SHP77 treated with DMSO at 0.1 percent for 48 hours (cell line): ENCODE results near the gene GREM1.
A peak's percentile ranks its signal among the peaks of the same experiment; 100 is the strongest.

Experiments
- DNase-seq: peaks from one replicate; lab custom pipeline; 2025; lab: John Stamatoyannopoulos, UW

Gene GREM1

DNA sequence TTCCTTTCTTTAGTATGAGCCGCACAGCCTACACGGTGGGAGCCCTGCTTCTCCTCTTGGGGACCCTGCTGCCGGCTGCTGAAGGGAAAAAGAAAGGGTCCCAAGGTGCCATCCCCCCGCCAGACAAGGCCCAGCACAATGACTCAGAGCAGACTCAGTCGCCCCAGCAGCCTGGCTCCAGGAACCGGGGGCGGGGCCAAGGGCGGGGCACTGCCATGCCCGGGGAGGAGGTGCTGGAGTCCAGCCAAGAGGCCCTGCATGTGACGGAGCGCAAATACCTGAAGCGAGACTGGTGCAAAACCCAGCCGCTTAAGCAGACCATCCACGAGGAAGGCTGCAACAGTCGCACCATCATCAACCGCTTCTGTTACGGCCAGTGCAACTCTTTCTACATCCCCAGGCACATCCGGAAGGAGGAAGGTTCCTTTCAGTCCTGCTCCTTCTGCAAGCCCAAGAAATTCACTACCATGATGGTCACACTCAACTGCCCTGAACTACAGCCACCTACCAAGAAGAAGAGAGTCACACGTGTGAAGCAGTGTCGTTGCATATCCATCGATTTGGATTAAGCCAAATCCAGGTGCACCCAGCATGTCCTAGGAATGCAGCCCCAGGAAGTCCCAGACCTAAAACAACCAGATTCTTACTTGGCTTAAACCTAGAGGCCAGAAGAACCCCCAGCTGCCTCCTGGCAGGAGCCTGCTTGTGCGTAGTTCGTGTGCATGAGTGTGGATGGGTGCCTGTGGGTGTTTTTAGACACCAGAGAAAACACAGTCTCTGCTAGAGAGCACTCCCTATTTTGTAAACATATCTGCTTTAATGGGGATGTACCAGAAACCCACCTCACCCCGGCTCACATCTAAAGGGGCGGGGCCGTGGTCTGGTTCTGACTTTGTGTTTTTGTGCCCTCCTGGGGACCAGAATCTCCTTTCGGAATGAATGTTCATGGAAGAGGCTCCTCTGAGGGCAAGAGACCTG is 13.2 kb downstream of the GREM1 start:
- peak; percentile 64 for DNase-seq

DNA sequence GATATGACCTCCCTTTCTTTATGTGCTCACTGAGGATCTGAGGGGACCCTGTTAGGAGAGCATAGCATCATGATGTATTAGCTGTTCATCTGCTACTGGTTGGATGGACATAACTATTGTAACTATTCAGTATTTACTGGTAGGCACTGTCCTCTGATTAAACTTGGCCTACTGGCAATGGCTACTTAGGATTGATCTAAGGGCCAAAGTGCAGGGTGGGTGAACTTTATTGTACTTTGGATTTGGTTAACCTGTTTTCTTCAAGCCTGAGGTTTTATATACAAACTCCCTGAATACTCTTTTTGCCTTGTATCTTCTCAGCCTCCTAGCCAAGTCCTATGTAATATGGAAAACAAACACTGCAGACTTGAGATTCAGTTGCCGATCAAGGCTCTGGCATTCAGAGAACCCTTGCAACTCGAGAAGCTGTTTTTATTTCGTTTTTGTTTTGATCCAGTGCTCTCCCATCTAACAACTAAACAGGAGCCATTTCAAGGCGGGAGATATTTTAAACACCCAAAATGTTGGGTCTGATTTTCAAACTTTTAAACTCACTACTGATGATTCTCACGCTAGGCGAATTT is 14.9 kb downstream of the GREM1 start:
- DNase-seq: no peak

DNA sequence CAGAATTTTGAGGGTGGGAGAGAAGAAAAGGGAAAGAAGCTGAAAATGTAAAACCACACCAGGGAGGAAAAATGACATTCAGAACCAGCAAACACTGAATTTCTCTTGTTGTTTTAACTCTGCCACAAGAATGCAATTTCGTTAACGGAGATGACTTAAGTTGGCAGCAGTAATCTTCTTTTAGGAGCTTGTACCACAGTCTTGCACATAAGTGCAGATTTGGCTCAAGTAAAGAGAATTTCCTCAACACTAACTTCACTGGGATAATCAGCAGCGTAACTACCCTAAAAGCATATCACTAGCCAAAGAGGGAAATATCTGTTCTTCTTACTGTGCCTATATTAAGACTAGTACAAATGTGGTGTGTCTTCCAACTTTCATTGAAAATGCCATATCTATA is 15.5 kb downstream of the GREM1 start:
- DNase-seq: no peak

DNA sequence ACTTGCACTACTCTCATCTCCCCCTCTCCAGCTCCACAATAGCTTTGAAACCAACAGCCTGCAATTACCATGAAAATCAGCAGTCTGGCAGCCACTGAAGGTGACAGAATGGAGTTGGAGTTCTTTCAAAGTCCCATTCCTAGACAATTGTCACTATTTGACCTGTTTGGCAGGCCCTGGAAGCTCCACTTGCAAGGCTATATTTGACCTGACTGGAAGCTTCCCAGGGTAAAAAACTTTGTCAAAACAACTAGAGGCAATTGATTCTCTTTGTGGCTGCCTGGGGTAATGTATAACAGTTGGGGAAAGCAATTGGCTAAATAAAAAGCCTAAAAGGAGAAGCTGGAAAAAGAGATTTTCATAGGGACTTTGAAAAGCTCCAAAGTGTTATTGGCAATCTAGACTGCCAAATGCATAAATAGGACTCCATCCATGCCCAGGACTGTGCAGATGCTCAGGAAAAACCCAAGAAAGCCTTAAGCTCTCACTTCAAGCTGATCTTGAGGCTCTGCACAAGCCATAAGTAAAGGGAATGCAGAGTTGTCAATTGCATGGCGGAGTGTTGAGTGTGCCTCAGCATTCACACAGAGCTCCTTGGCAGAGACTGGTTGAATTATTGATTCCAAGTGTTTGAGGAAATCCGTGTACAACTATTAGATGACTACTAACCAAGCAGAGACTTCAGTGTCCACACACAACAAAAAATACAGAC is 18.3 kb downstream of the GREM1 start:
- DNase-seq: no peak

DNA sequence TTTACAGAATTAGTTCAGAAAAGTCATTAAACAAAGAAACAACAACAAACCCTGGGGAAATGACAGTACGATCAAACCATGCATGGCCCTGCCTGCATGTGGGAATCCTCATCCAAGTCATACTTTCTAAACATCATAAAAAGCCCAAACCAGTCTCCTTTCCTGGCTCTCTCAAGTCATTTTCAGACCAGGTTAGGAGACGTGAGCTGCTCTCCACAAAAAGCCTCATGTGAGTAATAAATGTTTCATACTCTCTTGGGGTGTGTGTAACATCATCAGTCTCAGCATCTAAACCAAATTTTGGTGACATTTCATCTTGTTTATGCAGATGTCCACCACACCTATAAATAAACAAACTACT is 18.9 kb downstream of the GREM1 start:
- no peak for DNase-seq

DNA sequence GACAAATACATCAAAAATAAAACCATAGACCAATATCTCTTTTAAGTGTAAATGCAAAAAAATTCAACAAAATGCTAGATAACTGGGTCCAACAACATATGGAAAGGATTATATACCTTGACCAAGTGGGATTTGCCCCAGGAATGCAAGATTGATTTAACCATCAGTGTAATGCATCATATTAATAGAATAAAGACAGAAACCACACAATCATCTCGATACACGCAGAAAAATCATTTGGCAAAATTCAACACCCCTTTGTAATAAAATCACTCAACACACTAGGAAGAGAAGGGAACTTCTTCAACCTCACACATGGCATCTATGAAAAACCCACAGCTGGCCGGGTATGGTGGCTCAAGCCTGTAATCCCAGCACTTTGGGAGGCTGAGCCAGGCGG is 19.5 kb downstream of the GREM1 start:
- DNase-seq: no peak

DNA sequence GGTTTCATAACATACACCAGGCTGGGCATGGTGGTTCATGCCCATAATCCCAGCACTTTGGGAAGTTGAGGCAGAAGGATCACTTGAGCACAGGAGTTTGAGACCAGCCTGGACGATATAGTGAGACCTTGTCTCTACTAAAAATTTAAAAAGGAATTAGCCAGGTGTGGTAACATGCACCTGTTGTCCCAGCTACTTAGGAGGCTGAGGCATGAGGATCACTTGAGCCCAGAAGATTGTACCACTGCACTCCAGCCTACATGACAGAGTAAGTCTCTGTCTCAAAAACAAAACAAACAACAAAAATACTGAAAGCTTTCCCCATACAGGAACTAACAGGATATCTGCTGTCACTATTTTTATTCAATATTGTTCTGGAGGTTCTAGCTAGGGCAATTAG is 20.9 kb downstream of the GREM1 start:
- no peak for DNase-seq

DNA sequence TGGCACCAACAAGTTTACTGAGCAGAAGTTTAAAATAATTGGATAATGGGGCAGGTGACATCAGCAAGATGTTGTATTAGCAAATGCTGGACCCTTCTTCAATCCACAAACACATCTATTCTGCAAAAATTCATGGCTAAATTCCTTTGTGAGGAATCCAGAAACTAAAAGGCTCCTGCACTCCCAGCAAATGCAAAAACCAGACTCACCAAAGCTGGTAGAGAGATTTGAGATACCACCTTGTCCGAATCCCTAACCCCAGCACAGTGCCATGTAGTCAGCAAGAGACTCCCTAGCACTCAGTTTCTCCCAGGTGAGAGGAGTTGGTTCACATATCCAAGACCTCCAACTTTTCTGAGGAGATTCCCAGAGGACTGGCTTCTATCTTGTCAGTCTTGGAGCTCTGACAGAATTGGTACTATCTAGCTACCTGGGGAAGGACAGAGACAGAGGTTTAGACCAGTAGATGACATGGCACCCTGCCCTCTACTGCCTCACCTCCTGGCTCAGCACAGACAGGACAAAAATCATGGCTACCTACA is 21.8 kb downstream of the GREM1 start:
- DNase-seq: no peak

DNA sequence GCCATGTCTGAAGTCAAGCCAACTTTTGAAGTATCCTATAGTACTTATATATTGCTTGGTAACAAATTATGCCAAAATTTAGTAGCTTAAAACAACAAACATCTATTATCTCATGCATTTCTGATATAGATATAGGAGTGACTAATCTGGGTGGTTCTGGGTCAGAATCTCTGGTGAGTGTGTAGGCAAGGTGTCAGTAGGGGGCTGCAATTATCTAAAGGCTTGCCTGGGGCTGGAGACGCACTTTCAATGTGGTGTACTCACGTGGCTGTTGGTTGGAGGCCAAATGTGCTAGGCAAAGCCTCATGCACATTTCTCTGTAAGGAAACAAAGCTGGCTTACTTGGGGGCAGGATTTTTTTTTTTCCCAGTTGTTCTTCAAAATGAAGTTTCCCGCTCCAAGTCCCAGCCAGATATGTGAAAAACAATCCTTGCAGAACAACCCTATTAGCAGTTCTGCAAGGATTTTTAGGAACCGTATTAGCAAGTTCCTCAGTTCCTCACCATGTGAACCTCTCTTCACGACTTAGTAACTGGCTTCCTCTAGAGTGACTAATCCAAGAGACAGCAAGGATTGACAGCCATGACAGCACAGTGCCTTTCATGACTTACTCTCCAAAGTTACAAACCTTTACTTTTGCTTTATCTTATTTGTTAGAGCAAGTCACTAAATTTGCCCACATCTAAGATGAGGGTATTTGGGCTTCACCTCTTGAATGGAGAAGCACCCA is 25.8 kb downstream of the GREM1 start:
- DNase-seq: no peak

DNA sequence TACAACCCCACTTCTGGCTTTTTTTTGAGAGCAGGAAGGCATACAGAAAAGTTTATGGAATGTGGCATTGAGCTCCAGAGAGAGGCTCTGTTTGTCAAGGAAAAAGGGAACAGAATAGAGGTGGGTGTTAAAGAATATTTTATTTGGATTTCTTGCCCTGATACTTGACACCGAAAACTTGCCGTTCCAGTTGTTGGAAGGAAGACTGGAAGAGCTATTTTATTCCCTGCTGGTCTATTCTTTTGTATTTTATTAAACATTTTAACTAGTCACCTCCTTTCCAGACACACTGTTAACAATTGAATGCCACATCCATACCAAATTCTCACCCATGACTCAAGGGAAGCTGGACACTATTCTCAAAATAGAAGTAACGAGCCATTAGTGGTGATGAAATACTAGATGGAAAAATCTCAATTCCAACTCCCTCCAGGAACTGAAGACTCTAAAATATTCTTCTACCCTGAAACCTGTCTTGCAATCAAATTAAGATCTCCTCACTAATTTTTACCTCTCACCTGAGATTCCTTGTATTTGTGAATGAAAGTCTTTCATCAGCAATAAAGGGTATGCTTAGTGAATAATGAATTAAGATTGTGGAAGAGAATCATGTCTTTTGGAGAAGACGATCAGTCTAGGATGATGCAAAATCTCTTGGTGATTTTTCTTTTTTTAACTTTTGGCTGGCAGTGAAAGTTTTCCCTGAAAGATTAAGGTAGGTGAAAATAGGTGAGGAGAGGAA is 28.5 kb downstream of the GREM1 start:
- no peak for DNase-seq

DNA sequence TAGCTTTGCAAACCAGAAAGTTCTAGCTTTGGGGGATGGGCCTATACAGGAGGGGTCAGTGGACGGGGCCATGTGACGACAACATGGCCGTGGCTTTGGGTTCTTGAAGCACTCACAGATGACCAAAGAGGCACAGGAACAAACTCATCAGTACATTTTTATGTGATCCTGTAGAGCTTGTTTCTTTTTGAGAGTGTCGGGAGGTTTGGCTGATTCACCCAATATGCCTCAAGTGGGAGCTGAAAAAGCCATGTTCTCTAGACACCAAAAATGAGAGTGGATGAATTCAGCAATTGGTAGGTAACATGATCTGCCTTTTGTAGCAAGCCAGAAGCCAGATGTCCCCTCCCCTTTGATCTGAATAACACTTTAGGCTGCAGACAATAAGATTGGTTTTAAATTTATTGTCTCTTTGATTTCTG is 30.1 kb downstream of the GREM1 start:
- DNase-seq: no peak

DNA sequence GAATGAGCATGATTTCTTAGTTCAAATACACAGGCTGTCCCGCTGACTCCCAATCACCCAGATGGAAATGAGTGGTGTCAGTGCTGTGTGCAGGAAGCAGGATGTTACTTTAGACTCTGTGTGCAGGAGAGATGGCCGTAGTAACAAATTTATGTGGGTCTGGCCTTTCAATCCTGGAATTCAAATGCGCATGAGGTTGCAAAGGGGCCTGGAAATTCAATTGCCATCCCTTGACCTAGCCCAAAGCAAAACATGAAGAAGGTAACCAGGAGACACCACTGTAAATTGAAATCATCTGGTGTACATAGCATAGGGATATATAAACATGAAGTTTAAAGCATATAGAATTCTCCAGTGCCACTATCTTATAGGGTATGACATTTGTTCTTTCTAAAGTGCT is 33.2 kb downstream of the GREM1 start:
- no peak for DNase-seq

DNA sequence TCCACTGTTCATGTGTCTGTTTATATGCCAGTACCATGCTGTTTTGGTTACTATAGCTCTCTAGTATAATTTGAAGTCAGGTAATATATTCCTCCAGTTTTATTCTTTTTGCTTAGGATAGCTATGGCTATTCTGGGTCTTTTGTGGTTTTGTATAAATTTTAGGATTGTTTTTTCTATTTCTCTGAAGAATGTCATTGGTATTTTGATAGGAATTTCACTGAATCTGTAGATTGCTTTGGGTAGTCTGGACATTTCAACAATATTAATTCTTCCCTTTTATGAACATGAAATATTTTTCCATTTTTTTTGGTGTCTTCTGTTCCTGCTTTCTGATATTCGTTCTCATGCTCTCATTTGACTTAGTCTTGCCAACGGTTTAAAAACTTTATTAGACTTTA is 39.6 kb downstream of the GREM1 start:
- no peak for DNase-seq

DNA sequence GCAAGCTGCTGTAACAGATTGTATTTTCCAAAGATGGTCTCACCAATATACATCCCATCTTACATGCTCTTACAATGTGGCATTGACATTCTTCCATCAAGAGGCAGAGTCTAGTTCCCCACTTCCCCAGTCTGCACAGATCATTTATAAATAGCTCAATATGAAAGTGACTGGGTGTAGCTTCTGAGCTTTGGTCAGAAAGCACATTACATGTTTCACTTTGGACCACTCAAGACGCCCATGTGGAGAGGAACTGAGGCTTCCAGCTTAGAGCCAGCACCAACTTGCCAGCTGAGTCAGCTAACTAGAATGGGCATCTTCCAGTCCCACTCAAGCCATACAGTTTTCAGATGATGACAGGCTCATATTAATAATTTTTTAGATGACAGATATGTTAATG is 45.5 kb downstream of the GREM1 start:
- no peak for DNase-seq

DNA sequence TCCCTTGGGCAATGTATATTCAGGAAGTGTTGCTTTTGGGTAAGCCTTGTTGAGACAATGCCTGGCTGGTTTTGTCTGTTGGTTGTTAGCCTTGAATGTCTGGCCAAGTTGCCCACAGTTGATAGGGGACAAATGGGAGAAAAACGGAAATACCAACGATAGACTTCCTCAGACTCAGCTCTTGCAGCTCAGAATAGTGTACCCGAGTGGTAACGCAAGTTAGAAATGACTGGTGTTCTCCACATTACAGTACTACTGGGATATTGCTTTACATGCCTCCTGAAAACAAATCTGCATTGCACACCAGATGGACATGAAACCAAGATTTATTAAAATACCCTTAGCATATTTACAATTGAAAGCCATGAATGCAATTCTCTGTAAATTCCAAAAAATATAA is 47.4 kb downstream of the GREM1 start:
- no peak for DNase-seq

DNA sequence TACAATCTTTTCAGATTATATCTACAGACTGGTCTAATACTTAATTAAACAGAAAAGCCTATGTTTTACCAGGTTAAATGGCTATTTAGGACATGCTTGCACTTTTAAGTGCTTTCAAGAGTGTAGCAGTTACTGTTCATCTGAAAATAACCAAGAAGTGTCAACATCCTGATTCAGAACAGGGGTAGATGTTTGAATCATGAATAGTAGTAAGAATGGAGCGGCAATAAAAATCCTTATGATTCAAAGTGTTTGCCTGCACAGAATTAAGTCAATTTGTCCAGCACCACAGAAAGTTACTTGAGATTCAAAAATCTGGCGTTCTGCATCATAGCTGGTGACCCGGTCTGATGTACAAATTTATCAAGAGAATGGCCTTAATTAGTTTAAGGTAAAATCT is 48.3 kb downstream of the GREM1 start:
- no peak for DNase-seq

DNA sequence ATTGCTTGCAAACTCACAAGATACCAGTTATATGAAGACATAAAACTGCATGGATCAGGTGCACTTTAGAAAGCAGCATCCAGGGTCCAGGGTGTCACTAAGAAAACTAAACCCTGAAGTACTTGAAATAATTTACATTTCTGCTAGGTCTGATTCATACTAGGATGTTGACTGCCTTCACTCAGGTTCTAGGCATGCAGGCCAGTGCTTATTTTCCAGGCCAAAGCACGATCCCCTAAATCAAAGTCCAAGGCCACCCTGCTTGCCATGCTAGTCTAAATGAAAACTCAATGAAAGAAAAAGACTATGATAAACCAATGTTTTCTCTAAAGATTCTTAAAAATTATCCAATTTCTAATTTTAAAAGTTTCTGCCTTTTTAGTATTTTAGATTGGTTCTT is 49.4 kb downstream of the GREM1 start:
- no peak for DNase-seq

DNA sequence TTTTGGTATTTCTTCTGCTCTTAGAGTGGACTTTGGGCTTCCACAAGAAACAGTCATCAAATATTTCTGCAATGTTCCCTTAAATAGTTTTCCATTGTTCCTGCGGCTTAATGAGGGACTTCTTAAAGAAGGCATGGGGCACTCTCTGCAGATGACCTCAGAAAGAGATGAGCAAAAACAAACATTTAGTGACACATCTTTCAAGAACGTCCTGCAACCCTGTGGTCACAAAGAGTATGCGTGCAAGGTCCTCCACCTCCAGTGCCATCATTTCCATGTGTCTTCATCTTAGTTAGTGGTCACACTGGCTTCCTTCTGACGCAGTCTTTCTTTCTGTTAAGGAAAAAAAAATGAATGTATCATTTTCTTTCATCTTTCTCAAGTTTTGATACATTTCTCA is 56.2 kb downstream of the GREM1 start:
- DNase-seq: no peak

DNA sequence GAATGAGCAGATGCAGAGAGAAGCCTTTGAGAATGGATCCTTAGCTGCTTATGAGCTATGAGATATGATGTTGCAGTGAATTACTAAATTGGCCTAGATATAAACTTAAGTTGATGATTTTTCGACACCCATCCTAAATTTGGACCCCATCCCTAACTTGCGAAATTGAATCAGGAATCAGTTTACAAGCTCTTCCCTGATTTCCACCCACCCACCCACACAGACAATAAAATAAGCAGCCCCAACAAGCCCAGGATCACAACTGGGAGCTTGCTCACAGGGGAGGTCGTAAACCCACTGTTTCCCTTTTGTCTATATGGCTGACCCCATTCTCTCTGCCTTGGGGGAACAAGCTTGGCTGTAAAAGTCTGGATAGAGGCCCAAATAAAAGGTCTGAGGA is 57.3 kb downstream of the GREM1 start:
- DNase-seq: no peak

DNA sequence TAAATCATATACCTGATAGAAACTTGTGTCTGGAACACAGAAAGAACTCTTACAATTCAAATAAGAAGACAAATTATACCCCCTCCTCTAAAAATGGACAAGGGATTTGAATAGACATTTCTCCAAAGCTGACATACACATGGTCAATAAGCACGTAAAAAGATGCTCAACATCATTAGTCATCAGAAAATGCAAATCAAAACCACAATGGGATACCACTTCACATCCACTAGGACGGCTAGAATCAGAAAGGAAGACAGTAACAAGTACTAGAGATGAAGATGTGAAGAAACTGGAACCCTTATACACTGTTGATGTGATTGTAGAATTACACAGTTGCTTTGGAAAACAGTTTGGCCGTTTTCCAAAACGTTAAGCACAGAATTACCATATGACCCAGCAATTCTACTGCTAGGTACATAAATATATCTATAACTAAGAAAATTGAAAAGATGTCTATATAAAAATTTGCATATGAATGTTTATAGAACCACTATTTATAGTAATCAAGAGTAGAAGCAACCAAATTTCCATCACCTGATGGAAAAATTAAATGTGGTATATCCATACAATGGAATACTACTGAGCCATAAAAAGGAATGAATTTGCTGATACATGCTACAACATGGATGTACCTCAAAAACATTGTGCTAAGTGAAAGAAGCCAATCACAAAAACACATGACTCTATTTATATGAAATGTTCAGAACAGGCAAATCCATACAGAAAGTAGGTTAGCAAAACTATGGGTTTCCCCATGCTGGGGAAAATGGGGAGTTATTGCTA is 60.8 kb downstream of the GREM1 start:
- no peak for DNase-seq

DNA sequence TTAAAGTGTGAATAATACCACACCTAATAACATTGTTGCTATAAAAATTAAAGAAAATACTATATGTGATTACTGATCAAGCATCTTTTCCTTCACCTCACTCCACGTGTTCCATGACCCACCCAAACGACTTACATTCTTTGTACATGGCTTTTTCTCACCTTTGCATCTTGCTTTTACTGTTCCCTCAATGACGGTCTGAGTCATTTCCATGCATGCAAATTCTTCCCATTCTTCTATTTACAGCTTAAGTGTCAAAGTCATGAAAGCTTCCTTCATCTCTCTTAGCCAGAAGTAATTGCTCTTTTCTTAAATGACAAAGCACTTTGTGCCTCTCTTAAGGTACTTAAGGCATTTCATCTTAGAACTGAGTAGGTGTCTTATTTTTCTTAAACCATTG is 64.0 kb downstream of the GREM1 start:
- no peak for DNase-seq
